Measurements from ENCODE around the gene TRIM37.

DNA sequence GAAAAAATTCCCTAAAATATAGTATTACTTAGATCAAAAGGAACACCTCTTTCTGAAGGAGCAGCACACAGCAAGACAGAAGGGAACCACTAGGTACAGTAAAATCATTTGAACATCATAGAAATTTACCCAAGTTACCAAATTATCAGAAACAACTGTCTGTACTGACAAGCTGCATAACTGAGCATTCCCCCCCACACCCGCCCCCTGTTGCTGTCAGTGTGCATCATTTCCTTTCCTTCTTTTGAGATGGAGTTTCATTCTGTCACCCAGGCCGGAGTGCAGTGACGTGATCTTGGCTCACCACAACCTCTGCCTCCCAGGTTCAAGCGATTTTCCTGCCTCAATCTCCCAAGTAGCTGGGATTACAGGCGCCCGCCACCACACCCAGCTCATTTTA lies 120.7 kb downstream of the TRIM37 start:
- TF ChIP-seq, protein P1, sequence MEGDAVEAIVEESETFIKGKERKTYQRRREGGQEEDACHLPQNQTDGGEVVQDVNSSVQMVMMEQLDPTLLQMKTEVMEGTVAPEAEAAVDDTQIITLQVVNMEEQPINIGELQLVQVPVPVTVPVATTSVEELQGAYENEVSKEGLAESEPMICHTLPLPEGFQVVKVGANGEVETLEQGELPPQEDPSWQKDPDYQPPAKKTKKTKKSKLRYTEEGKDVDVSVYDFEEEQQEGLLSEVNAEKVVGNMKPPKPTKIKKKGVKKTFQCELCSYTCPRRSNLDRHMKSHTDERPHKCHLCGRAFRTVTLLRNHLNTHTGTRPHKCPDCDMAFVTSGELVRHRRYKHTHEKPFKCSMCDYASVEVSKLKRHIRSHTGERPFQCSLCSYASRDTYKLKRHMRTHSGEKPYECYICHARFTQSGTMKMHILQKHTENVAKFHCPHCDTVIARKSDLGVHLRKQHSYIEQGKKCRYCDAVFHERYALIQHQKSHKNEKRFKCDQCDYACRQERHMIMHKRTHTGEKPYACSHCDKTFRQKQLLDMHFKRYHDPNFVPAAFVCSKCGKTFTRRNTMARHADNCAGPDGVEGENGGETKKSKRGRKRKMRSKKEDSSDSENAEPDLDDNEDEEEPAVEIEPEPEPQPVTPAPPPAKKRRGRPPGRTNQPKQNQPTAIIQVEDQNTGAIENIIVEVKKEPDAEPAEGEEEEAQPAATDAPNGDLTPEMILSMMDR (IDR thresholded peaks at IDR 0.05; ENCODE audit: insufficient read depth, low read depth, low read length) = no peak
- TF ChIP-seq EZH2 (IDR thresholded peaks at IDR 0.05; ENCODE audit: insufficient read depth, low read length) = no peak

Measured in astrocyte (in vitro differentiated cells and primary cell).